DOHH2 (cell line): ENCODE results near the gene PRMT7.

Source experiments
- CTCF ChIP-seq: fragments of 200-600 bp; sonication (generic); IDR thresholded peaks from one replicate; pipeline ENCODE4 v1.5.1; 2014; ENCODE audit warnings: antibody characterized with exemption, mild to moderate bottlenecking, low read depth, low read length; ENCODE audit not compliant: poor library complexity, severe bottlenecking
- EZH2phosphoT487 ChIP-seq: fragments of 200-600 bp; sonication (generic); IDR thresholded peaks from 2 replicates; pipeline ENCODE4 v1.6.1; 2017; ENCODE audit warnings: borderline replicate concordance, mild to moderate bottlenecking, antibody characterized with exemption, low read length, moderate library complexity, mixed read lengths

- TF ChIP-seq CTCF, result no peak
- TF ChIP-seq EZH2phosphoT487, result no peak
Observed at GRCh38 chr16:68367440-68367839, 56.6 kb downstream of the PRMT7 start.
